GM19025 (cell line): ENCODE results near the gene PTPRG.

Source experiments
- ATAC-seq: cut with Tn5 transposase; IDR thresholded peaks from one replicate; pipeline ENCODE4 v1.9.1; 2021; ENCODE audit warnings: mild to moderate bottlenecking, low read depth, moderate library complexity; ENCODE audit not compliant: unreplicated experiment

PTPRG gene

GRCh38 chr3:62318752-62319569 lies 757.6 kb downstream of the PTPRG start:
- ATAC-seq, result peak; percentile 99

- no peak for ATAC-seq
Measured at GRCh38 chr3:62319570-62320243, 758.3 kb downstream of the PTPRG start.

GRCh38 chr3:62323241-62323640 lies 761.9 kb downstream of the PTPRG start:
- ATAC-seq, result no peak

GRCh38 chr3:62325896-62326295 lies 764.5 kb downstream of the PTPRG start:
- no peak for ATAC-seq

- ATAC-seq, result no peak
Measured at GRCh38 chr3:62329971-62330370, 768.6 kb downstream of the PTPRG start.

- ATAC-seq, result no peak
Measured at GRCh38 chr3:62332017-62332416, 770.6 kb downstream of the PTPRG start.

- no peak for ATAC-seq
Measured at GRCh38 chr3:62332835-62333244, 771.5 kb downstream of the PTPRG start.

GRCh38 chr3:62335196-62335595 lies 773.8 kb downstream of the PTPRG start:
- ATAC-seq, result no peak

- no peak for ATAC-seq
Measured at GRCh38 chr3:62343755-62344154, 782.4 kb downstream of the PTPRG start.
